Tibial nerve (tissue), 3 donors: ENCODE results near the gene KCNV2.
"Not testable (repeated sequence)": the region's sequence is repeated elsewhere in the genome, so short reads cannot be mapped to it uniquely, and the experiment has no call there.

Experiments used
- CTCF ChIP-seq, 5 experiments: fragments of 200-600 bp in 3 of 5; fragments of 450-650 bp in 2 of 5; sonication (generic) in 3 of 5; IDR thresholded peaks; one replicate each; pipeline ENCODE4 v1.5.1; 2016 to 2019; ENCODE audit warnings: antibody characterized with exemption in 5 of 5, mild to moderate bottlenecking in 3 of 5, moderate library complexity in 2 of 5
- POLR2A ChIP-seq, 2 donors: fragments of 450-650 bp; IDR thresholded peaks; one replicate each; pipeline ENCODE4 v1.6.1; 2017; ENCODE audit warnings: antibody characterized with exemption in 2 of 2, mild to moderate bottlenecking in 2 of 2, moderate library complexity in 2 of 2

GRCh38 chr9:2707256-2707655 is 10.1 kb upstream of the KCNV2 start:
- TF ChIP-seq CTCF, POLR2A (IDR thresholded peaks at IDR 0.05): not testable (repeated sequence)
